GM12891 (cell line): Measurements from ENCODE around the gene COL6A2.
A peak's percentile ranks its signal among the peaks of the same experiment; 100 is the strongest.

Experiments used
- DNase-seq: peaks from one replicate; pipeline ENCODE4 v3.0.0; 2011; ENCODE audit warnings: low spot score; ENCODE audit not compliant: insufficient read length
- FAIRE-seq: peaks from 2 replicates; lab custom pipeline; 2011; peaks lifted over from hg19 to GRCh38; lab: Jason Lieb, UNC
- PAX5 ChIP-seq: IDR thresholded peaks from 2 replicates; pipeline ENCODE4 v1.6.1; 2011; ENCODE audit warnings: low read length, moderate library complexity, mild to moderate bottlenecking; ENCODE audit not compliant: insufficient read depth, severe bottlenecking
- POLR2A ChIP-seq: IDR thresholded peaks from 2 replicates; pipeline ENCODE4 v1.6.1; 2011; ENCODE audit warnings: low read depth, low read length, control low read depth
- POLR2AphosphoS5 ChIP-seq: IDR thresholded peaks from 2 replicates; pipeline ENCODE4 v1.6.1; 2011; ENCODE audit warnings: low read depth, low read length, control low read depth
- POU2F2 ChIP-seq: IDR thresholded peaks from 2 replicates; pipeline ENCODE4 v1.6.1; 2011; ENCODE audit warnings: low read depth, mild to moderate bottlenecking, control low read depth, low read length, moderate library complexity
- SPI1 ChIP-seq: IDR thresholded peaks from 2 replicates; pipeline ENCODE4 v1.6.1; 2011; ENCODE audit warnings: low read depth, low read length, control low read depth
- TAF1 ChIP-seq: IDR thresholded peaks from 2 replicates; pipeline ENCODE4 v1.6.1; 2011; ENCODE audit warnings: low read depth, low read length, control low read depth

Gene COL6A2

DNA sequence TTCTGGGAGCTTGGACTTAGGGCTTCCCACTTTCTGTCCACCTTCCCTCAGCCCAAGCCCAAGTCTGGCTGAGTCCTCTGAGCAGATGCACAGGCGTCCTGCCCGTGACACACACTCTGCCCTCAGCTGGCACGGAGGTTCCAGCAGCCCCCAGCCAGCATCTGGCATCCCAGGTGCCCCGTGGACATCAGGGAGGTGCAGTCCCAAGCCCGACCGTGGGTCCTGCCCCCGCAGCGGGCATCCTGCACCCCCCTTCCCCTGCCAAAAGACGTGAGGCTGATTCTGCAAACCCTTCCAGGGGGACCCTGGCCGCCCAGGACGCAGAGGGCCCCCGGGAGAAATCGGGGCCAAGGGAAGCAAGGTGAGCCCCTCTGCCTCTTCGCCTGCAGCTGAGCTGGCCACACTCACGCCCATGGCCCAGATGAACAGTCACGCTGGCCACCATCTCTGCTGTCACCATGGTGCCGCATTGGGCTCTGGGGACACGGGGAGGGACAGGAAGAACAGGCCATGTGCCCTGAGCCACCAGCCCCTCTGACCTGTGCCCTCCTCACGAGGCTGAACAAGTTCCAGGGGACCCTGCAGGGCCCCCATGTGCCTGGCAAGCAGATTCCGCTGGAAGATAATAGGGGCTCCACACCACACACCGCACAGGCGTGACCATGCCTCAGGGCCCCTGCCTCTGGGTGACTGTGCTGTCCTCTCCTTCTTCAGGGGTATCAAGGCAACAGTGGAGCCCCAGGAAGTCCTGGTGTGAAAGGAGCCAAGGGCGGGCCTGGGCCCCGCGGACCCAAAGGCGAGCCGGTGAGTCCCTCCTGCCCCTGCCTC, 20.6 kb downstream of the COL6A2 start:
- peak; percentile 18 for DNase-seq
- FAIRE-seq: no peak
- no peak for TF ChIP-seq POU2F2
- no peak for TF ChIP-seq SPI1

DNA sequence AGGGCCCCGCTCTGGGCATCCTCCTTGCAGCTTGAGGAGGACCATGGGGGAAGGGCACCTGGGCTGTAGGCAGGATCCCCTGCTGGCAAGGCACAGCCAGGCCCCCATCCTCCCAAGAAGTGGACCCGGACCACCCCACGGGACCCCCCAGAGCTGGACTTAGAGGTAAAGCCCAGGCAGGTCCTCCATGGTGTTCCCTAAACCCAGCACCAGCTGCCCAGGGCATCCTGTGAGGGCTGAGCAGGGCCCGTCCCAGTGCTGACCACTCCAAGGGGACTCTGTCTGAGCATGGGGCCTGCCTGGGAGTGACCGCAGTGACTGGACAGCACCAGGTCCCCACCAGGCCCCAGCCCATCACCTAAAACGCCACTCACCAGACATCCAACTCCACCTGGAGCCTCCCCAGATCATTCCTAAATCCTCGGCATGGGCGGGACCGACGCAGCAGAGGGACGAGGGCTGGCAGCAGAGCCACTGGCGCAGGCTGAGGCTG, 21.3 kb downstream of the COL6A2 start:
- DNase-seq: peak; percentile 7
- TF ChIP-seq SPI1 (no peak), PAX5 (no peak), POLR2A (no peak), TAF1 (no peak), POU2F2 (no peak), POLR2AphosphoS5 (no peak)
- no peak for FAIRE-seq

- DNase-seq (peak; percentile 19), FAIRE-seq (no peak)
- TF ChIP-seq POU2F2 (no peak), POLR2A (no peak)
Measured at GRCh38 chr21:46119637-46120271, 21.8 kb downstream of the COL6A2 start.

- FAIRE-seq: no peak
- peak; percentile 21 for DNase-seq
- no peak for TF ChIP-seq TAF1
- TF ChIP-seq POLR2AphosphoS5: no peak
- no peak for TF ChIP-seq PAX5
- TF ChIP-seq POLR2A: no peak
- no peak for TF ChIP-seq SPI1
- no peak for TF ChIP-seq POU2F2
Measured at GRCh38 chr21:46120301-46121285, 22.7 kb downstream of the COL6A2 start.

- TF ChIP-seq POU2F2: no peak
- TF ChIP-seq POLR2A: no peak
- TF ChIP-seq TAF1: no peak
- TF ChIP-seq SPI1: no peak
- TF ChIP-seq POLR2AphosphoS5: no peak
- TF ChIP-seq PAX5: no peak
- peak; percentile 31 for DNase-seq
- FAIRE-seq: no peak
Measured at GRCh38 chr21:46121286-46122221, 23.6 kb downstream of the COL6A2 start.

GRCh38 chr21:46122237-46122671, 24.3 kb downstream of the COL6A2 start:
- FAIRE-seq: no peak
- DNase-seq: peak; percentile 13
- TF ChIP-seq SPI1 (no peak), TAF1 (no peak), POLR2A (no peak), POLR2AphosphoS5 (no peak), POU2F2 (no peak), PAX5 (no peak)

DNA sequence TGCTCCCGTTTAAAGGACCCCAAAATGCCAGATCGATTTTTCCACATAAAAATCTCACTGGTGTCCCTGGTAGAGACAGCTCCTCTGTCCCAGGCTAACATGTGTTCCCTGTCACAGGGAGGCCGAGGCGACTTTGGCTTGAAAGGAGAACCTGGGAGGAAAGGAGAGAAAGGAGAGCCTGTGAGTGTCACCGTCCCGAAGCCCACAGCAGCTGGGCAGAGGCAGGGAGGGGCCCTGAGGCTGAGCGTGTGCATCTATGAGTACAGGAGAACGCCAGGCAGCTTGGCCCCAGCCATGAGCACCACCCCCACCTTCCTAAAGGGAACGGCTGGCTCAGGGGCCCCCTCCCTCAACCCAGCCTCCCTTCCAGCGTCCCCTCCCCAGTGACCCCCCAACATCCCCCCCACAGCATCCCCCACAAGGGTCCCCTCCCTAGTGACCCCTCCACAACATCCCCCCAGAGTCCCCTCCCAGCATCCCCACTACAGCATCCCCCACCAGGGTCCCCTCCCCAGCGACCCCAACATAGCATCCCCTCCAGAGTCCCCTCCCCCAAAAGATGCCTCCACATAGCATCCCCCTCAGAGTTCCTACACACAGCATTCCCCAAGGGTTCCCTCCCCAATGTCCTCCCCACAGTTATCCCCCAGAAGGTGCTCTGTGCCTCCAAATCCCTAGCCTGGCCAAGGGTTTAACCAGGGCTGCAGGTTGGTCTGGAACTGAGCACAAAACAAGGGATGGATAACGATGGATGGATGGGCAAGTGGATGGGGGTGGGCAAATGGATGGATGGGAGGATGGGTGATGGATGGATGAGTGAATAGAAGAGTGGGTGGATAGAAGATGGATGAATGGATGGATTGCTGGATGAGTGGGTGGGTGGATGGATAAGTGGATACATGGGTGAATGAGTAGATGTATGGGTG, 25.1 kb downstream of the COL6A2 start:
- FAIRE-seq (no peak), DNase-seq (peak; percentile 15)
- TF ChIP-seq SPI1 (no peak), PAX5 (no peak), POLR2AphosphoS5 (no peak), POLR2A (no peak), TAF1 (no peak), POU2F2 (no peak)
